ENCODE data around the gene PELI3.
A peak's percentile ranks its signal among the peaks of the same experiment; 100 is the strongest.
"Not testable (repeated sequence)": the region's sequence is repeated elsewhere in the genome, so short reads cannot be mapped to it uniquely, and the experiment has no call there.

The PELI3 gene

GRCh38 chr11:66437979-66438503 lies 28.7 kb upstream of the PELI3 start:
- TF ChIP-seq CTCF (conservative IDR thresholded peaks at IDR 0.05; ENCODE audit: low read length) (no peak), EZH2phosphoT487 (IDR thresholded peaks at IDR 0.05; ENCODE audit: borderline replicate concordance) (no peak)
- Histone ChIP-seq H3K79me2 (ENCODE audit: insufficient read depth, low read length) (peaks cover 17% of the 10 kb centered on the region; the same call in 1 of the 2 replicates), H2AFZ (ENCODE audit: low read length) (peak overlapping the region; percentile 99), H3K4me2 (ENCODE audit: low read depth, low read length, poor library complexity, severe bottlenecking) (peak overlapping the region; percentile 95), H3K4me1 (ENCODE audit: insufficient read depth, low read length, poor library complexity, severe bottlenecking) (peaks cover 10% of the 10 kb centered on the region), H3K9me2 (replicated peaks; ENCODE audit: low read depth, low read length) (no peaks in the 10 kb centered on the region), H3K27me3 (ENCODE audit: insufficient read depth, low read length, poor library complexity, severe bottlenecking) (no peaks in the 10 kb centered on the region), H3K9ac (ENCODE audit: low read depth, low read length, poor library complexity, severe bottlenecking) (peak overlapping the region; percentile 87), H4K20me1 (ENCODE audit: insufficient read depth, low read length, poor library complexity, severe bottlenecking) (no peaks in the 10 kb centered on the region), H3K36me3 (ENCODE audit: insufficient read depth, low read length) (no peaks in the 10 kb centered on the region), H3F3A (ENCODE audit: low read depth) (no peaks in the 10 kb centered on the region), H3K9me3 (ENCODE audit: insufficient read depth, low read depth, low read length) (no peaks in the 10 kb centered on the region), H3K4me3 (ENCODE audit: low read length, poor library complexity, severe bottlenecking) (peak overlapping the region; percentile 94)

GRCh38 chr11:66438504-66439466 lies 27.9 kb upstream of the PELI3 start, which contains the start of gene MRPL11:
MRPL11 (minus strand) TSS chr11:66438848; CDS start chr11:66438754, 94 bp downstream.
- peak within 1 kb of the TSS; percentile 95 for H3K4me2 ChIP-seq (ENCODE audit: low read depth, low read length, poor library complexity, severe bottlenecking)
- H3K4me3 ChIP-seq (ENCODE audit: low read length, poor library complexity, severe bottlenecking), result peak within 1 kb of the TSS; percentile 94
- no peaks in the 10 kb centered on the region for H3F3A ChIP-seq (ENCODE audit: low read depth)
- H2AFZ ChIP-seq (ENCODE audit: low read length), result peak within 1 kb of the TSS; percentile 99
- no peaks in the 10 kb centered on the region; the same call in 1 of the 2 replicates for H3K9me3 ChIP-seq (ENCODE audit: insufficient read depth, low read depth, low read length)
- H3K9me2 ChIP-seq (replicated peaks; ENCODE audit: low read depth, low read length), result no peaks in the 10 kb centered on the region
- no peaks in the 10 kb centered on the region for H3K36me3 ChIP-seq (ENCODE audit: insufficient read depth, low read length)
- H3K27me3 ChIP-seq (ENCODE audit: insufficient read depth, low read length, poor library complexity, severe bottlenecking), result no peaks in the 10 kb centered on the region
- H3K9ac ChIP-seq (ENCODE audit: low read depth, low read length, poor library complexity, severe bottlenecking), result peak within 1 kb of the TSS; percentile 87
- no peak for TF ChIP-seq EZH2phosphoT487 (IDR thresholded peaks at IDR 0.05; ENCODE audit: borderline replicate concordance)
- peak; percentile 77 for TF ChIP-seq CTCF (conservative IDR thresholded peaks at IDR 0.05; ENCODE audit: low read length)
- H4K20me1 ChIP-seq (ENCODE audit: insufficient read depth, low read length, poor library complexity, severe bottlenecking), result no peaks in the 10 kb centered on the region
- H3K4me1 ChIP-seq (ENCODE audit: insufficient read depth, low read length, poor library complexity, severe bottlenecking), result peaks cover 10% of the 10 kb centered on the region
- H3K79me2 ChIP-seq (ENCODE audit: insufficient read depth, low read length), result peaks cover 17% of the 10 kb centered on the region; the same call in 1 of the 2 replicates

- H3K4me2 ChIP-seq (ENCODE audit: low read depth, low read length, poor library complexity, severe bottlenecking); H3K9me2 ChIP-seq (replicated peaks; ENCODE audit: low read depth, low read length); H2AFZ ChIP-seq (ENCODE audit: low read length); H3K27me3 ChIP-seq (ENCODE audit: insufficient read depth, low read length, poor library complexity, severe bottlenecking); H3K9me3 ChIP-seq (ENCODE audit: insufficient read depth, low read depth, low read length); H3K9ac ChIP-seq (ENCODE audit: low read depth, low read length, poor library complexity, severe bottlenecking); H3F3A ChIP-seq (ENCODE audit: low read depth); H4K20me1 ChIP-seq (ENCODE audit: insufficient read depth, low read length, poor library complexity, severe bottlenecking); H3K4me3 ChIP-seq (ENCODE audit: low read length, poor library complexity, severe bottlenecking); H3K36me3 ChIP-seq (ENCODE audit: insufficient read depth, low read length): not testable (repeated sequence)
- Histone ChIP-seq H3K4me1 (ENCODE audit: insufficient read depth, low read length, poor library complexity, severe bottlenecking) (peaks cover 10% of the 10 kb centered on the region), H3K79me2 (ENCODE audit: insufficient read depth, low read length) (peaks cover 17% of the 10 kb centered on the region; the same call in 1 of the 2 replicates)
These were observed 26.4 kb upstream of the PELI3 start for GRCh38 chr11:66440101-66440939.

GRCh38 chr11:66440940-66441282 lies 25.8 kb upstream of the PELI3 start:
- not testable (repeated sequence) for H3K36me3 ChIP-seq (ENCODE audit: insufficient read depth, low read length); H3K9me3 ChIP-seq (ENCODE audit: insufficient read depth, low read depth, low read length); H3K4me2 ChIP-seq (ENCODE audit: low read depth, low read length, poor library complexity, severe bottlenecking); H3K4me3 ChIP-seq (ENCODE audit: low read length, poor library complexity, severe bottlenecking); H3F3A ChIP-seq (ENCODE audit: low read depth); H3K9me2 ChIP-seq (replicated peaks; ENCODE audit: low read depth, low read length); H3K9ac ChIP-seq (ENCODE audit: low read depth, low read length, poor library complexity, severe bottlenecking); H2AFZ ChIP-seq (ENCODE audit: low read length); H4K20me1 ChIP-seq (ENCODE audit: insufficient read depth, low read length, poor library complexity, severe bottlenecking); H3K27me3 ChIP-seq (ENCODE audit: insufficient read depth, low read length, poor library complexity, severe bottlenecking)
- Histone ChIP-seq H3K4me1 (ENCODE audit: insufficient read depth, low read length, poor library complexity, severe bottlenecking) (peaks cover 10% of the 10 kb centered on the region), H3K79me2 (ENCODE audit: insufficient read depth, low read length) (peaks cover 17% of the 10 kb centered on the region; the same call in 1 of the 2 replicates)

All from Loucy (cell line).